Memory B cell (primary cell): ENCODE results near the gene VAV2.

Experiments
- ATAC-seq: fragments of 150-1000 bp; cut with Tn5 transposase; 2 replicates; pipeline ENCODE4 v1.10.0; 2021; ENCODE audit warnings: low read depth, mild to moderate bottlenecking, moderate library complexity
- DNase-seq, 2 donors: peaks; one replicate each; pipeline ENCODE4 v3.0.0; 2022; ENCODE audit warnings: low spot score in 2 of 2
- H3K27ac Mint-ChIP-seq: one replicate; pipeline ENCODE4 v1.8.0; 2022; ENCODE audit warnings: mild to moderate bottlenecking, moderate library complexity, mixed read lengths
- H3K27me3 Mint-ChIP-seq: one replicate; pipeline ENCODE4 v1.8.0; 2022; ENCODE audit warnings: mixed read lengths
- H3K36me3 Mint-ChIP-seq: one replicate; pipeline ENCODE4 v1.8.0; 2022; ENCODE audit warnings: mild to moderate bottlenecking, mixed read lengths
- H3K4me1 Mint-ChIP-seq: one replicate; pipeline ENCODE4 v1.8.0; 2022; ENCODE audit warnings: mixed read lengths
- H3K4me3 Mint-ChIP-seq: one replicate; pipeline ENCODE4 v1.8.0; 2022; ENCODE audit warnings: mild to moderate bottlenecking, moderate library complexity, mixed read lengths
- H3K9me3 Mint-ChIP-seq: one replicate; pipeline ENCODE4 v1.8.0; 2022; ENCODE audit warnings: mixed read lengths

Gene VAV2

GRCh38 chr9:133838859-133839507 lies 153.1 kb downstream of the VAV2 start:
- peaks cover 8% of the 10 kb centered on the region for H3K36me3 Mint-ChIP-seq
- ATAC-seq (no peak), DNase-seq (no peak)
- no peaks in the 10 kb centered on the region for H3K27me3 Mint-ChIP-seq
- no peak overlapping the region for H3K4me3 Mint-ChIP-seq
- H3K9me3 Mint-ChIP-seq = no peaks in the 10 kb centered on the region
- H3K27ac Mint-ChIP-seq = peak overlapping the region; percentile 29
- peaks cover 34% of the 10 kb centered on the region for H3K4me1 Mint-ChIP-seq

- ATAC-seq = no peak
- Mint-ChIP-seq H3K4me3 (no peak overlapping the region), H3K36me3 (peaks cover 7% of the 10 kb centered on the region), H3K9me3 (no peaks in the 10 kb centered on the region), H3K27me3 (no peaks in the 10 kb centered on the region), H3K4me1 (peaks cover 29% of the 10 kb centered on the region), H3K27ac (peak overlapping the region; percentile 54)
- no peak for DNase-seq
Observed at GRCh38 chr9:133837627-133838597, 154.2 kb downstream of the VAV2 start.

GRCh38 chr9:133836818-133837217 lies 155.3 kb downstream of the VAV2 start:
- DNase-seq = no peak
- Mint-ChIP-seq H3K4me3 (no peak overlapping the region), H3K9me3 (no peaks in the 10 kb centered on the region), H3K4me1 (peaks cover 30% of the 10 kb centered on the region), H3K36me3 (peaks cover 9% of the 10 kb centered on the region), H3K27ac (no peak overlapping the region), H3K27me3 (no peaks in the 10 kb centered on the region)
- no peak for ATAC-seq

DNA sequence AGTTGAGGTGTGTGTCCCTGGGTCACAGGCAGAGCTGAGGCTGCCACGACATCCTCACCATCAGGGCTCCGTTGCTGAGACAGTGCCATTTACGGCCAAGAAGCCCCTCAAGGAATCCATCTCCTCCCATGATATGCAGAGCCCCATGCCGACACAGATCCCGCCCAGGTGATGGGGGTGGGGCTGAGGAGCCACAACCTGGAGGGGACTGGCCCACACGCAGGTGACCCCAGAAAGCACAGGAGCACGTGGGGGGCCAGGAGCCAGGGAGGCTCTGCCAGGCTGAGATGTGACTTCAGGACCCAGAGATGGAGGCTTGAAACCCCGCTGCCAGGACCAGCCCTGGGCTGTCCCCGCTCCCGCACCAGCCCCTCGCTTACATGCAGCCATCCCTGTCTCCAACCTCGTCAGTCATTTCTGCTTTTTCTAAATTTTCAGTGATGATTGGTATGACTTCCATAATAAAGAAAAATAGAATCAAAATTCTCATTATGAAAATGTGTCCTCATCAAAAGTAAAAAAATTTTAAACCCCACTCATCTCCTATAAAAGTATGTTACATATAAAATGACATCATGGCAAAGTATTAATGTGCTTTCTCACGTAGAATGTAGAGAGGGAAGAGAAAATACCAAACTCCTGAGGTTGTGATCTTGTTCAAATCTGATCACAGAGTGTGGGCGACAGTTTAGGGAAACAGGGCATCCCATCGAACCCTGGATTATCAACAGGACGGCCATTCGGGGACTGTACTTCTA lies 155.9 kb downstream of the VAV2 start:
- Mint-ChIP-seq H3K4me1 (peaks cover 26% of the 10 kb centered on the region), H3K4me3 (no peak overlapping the region), H3K27me3 (no peaks in the 10 kb centered on the region), H3K36me3 (peaks cover 10% of the 10 kb centered on the region), H3K27ac (no peak overlapping the region), H3K9me3 (no peaks in the 10 kb centered on the region)
- no peak for DNase-seq
- ATAC-seq = no peak

DNA sequence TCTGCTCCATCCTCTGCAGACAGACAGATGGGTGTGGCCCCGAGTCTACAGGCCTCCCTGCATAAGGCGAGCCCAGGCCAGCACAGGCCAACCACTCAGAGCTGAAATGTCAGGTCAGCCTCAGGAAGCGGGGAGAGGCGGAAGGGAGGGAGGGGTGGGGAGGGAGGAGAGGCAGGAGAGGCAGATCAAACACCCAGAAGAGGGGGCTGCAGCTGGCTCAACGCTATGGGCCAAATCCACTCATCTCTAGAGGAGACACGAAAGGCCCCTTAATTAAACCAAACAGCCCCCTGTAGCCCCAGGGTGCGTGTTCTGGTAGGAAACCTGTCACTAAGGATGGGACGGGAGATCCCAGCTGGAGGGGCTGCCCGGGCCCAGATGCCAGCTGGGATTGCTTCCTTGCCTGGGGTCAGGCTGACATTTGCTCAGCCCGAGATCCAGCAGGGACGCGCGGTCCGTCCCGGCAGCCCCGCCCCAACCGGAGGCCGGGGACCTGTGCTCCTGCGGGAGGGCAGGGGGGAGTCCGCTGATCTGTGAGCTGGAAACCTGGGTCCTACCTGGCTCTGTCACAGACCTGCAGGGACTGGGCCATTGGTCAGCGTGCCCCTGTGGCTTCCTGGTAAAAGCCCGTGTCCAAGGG lies 156.7 kb downstream of the VAV2 start:
- H3K4me3 Mint-ChIP-seq = no peak overlapping the region
- H3K9me3 Mint-ChIP-seq = no peaks in the 10 kb centered on the region
- H3K27me3 Mint-ChIP-seq = no peaks in the 10 kb centered on the region
- ATAC-seq = no peak
- H3K4me1 Mint-ChIP-seq = peaks cover 27% of the 10 kb centered on the region
- no peak overlapping the region for H3K27ac Mint-ChIP-seq
- peaks cover 12% of the 10 kb centered on the region for H3K36me3 Mint-ChIP-seq
- no peak for DNase-seq

- H3K36me3 Mint-ChIP-seq = peaks cover 15% of the 10 kb centered on the region
- ATAC-seq (no peak), DNase-seq (no peak)
- no peak overlapping the region for H3K27ac Mint-ChIP-seq
- H3K4me1 Mint-ChIP-seq = peaks cover 29% of the 10 kb centered on the region
- H3K27me3 Mint-ChIP-seq = no peaks in the 10 kb centered on the region
- H3K4me3 Mint-ChIP-seq = no peak overlapping the region
- H3K9me3 Mint-ChIP-seq = no peaks in the 10 kb centered on the region
Observed at GRCh38 chr9:133834080-133834976, 157.8 kb downstream of the VAV2 start.

- Mint-ChIP-seq H3K4me3 (no peak overlapping the region), H3K9me3 (no peaks in the 10 kb centered on the region), H3K27me3 (no peaks in the 10 kb centered on the region), H3K27ac (no peak overlapping the region), H3K36me3 (peaks cover 10% of the 10 kb centered on the region), H3K4me1 (peaks cover 28% of the 10 kb centered on the region)
- no peak for DNase-seq
- ATAC-seq = no peak
Observed at GRCh38 chr9:133833388-133834025, 158.6 kb downstream of the VAV2 start.

GRCh38 chr9:133832877-133833276 lies 159.2 kb downstream of the VAV2 start:
- no peak for DNase-seq
- Mint-ChIP-seq H3K9me3 (no peaks in the 10 kb centered on the region), H3K4me1 (peaks cover 23% of the 10 kb centered on the region)

DNA sequence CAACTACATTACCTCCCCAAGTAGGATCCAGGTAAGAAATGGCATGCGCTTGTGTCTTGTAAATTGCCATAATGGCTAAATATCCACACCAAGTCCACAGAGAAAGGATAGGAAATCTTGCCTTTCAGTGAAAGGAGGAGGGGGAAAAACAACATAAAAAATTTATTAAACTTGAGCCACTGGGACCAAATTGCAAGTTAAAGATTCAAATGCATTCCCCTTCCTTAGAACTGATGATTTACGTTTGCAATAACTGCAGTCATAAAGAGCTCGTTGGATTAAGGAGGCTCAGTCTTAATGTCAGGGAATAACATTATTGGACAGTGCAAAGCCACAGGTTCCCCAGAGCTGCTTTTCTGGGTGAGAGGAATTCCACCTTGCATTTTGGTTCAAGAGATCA lies 161.4 kb downstream of the VAV2 start:
- H3K27me3 Mint-ChIP-seq = no peaks in the 10 kb centered on the region
- peaks cover 27% of the 10 kb centered on the region for H3K4me1 Mint-ChIP-seq
- H3K9me3 Mint-ChIP-seq = no peaks in the 10 kb centered on the region
- H3K27ac Mint-ChIP-seq = peak overlapping the region; percentile 74
- ATAC-seq = no peak
- peaks cover 8% of the 10 kb centered on the region for H3K36me3 Mint-ChIP-seq
- no peak overlapping the region for H3K4me3 Mint-ChIP-seq
- DNase-seq = no peak

More at GRCh38 chr9:133832877-133833276, 159.2 kb downstream of the VAV2 start:
- Mint-ChIP-seq H3K27me3 (no peaks in the 10 kb centered on the region), H3K4me3 (no peak overlapping the region), H3K36me3 (peaks cover 8% of the 10 kb centered on the region), H3K27ac (no peak overlapping the region)
- no peak for ATAC-seq

- Mint-ChIP-seq H3K4me1 (peaks cover 31% of the 10 kb centered on the region), H3K9me3 (no peaks in the 10 kb centered on the region), H3K27me3 (no peaks in the 10 kb centered on the region), H3K4me3 (no peak overlapping the region), H3K27ac (peak overlapping the region; percentile 74), H3K36me3 (peaks cover 8% of the 10 kb centered on the region)
- DNase-seq (no peak), ATAC-seq (no peak)
Observed at GRCh38 chr9:133830310-133830709, 161.8 kb downstream of the VAV2 start.

DNA sequence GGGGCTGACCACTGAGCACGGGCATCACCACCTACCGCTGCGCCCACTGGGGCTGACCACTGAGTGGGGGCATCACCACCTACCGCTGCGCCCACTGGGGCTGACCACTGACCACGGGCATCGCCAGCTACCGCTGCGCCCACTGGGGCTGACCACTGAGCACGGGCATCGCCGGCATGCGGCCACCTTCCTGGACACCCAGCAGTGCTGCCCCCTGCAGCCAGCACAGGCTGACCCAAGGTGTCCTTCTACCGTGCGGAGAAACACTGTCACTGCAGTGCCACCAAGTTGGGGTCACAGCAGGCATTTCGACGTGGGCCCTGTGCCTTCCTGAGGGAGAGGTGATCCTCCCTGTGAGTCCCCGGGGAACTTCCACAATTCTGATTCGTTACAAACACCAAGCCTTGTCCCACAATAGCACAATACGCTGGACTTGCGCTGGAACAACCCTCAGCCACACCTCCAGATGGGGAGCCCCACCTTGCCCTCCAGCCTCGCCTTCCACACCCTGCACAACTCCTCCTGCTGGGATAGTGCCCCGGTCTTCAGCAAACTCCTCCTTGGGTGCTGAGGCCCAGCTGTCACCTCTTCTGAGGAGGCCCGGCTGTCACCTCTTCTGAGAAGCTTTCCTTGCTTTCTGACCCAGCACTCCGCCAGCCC lies 163.7 kb downstream of the VAV2 start:
- Mint-ChIP-seq H3K36me3 (peaks cover 8% of the 10 kb centered on the region), H3K27me3 (no peaks in the 10 kb centered on the region), H3K4me1 (peaks cover 39% of the 10 kb centered on the region), H3K27ac (peak overlapping the region; percentile 74), H3K4me3 (peak overlapping the region; percentile 18), H3K9me3 (no peaks in the 10 kb centered on the region)
- ATAC-seq (no peak), DNase-seq (no peak)
